Effector memory CD8-positive, alpha-beta T cell (primary cell): ENCODE measurements around the gene MYO3A.

Experiments used
- ATAC-seq: fragments of 150-1000 bp; cut with Tn5 transposase; replicated peaks from 2 replicates; pipeline ENCODE4 v1.10.0; 2021; ENCODE audit warnings: mild to moderate bottlenecking, moderate library complexity
- DNase-seq, 3 experiments: peaks; one replicate each; pipeline ENCODE4 v3.0.0; 2021
- H3K27ac Mint-ChIP-seq, 2 donors: one replicate each; pipeline ENCODE4 v1.8.0; 2022; ENCODE audit warnings: mild to moderate bottlenecking in 2 of 2, mixed read lengths in 2 of 2, moderate library complexity in 2 of 2
- H3K27me3 Mint-ChIP-seq, 2 donors: one replicate each; pipeline ENCODE4 v1.8.0; 2022; ENCODE audit warnings: mixed read lengths in 2 of 2
- H3K36me3 Mint-ChIP-seq: one replicate; pipeline ENCODE4 v1.8.0; 2022; ENCODE audit warnings: mild to moderate bottlenecking, moderate library complexity, mixed read lengths; ENCODE audit not compliant: insufficient read depth
- H3K4me1 Mint-ChIP-seq, 2 donors: one replicate each; pipeline ENCODE4 v1.8.0; 2022; ENCODE audit warnings: low read depth in 2 of 2, mixed read lengths in 2 of 2
- H3K4me3 Mint-ChIP-seq, 2 donors: one replicate each; pipeline ENCODE4 v1.8.0; 2022; ENCODE audit warnings: mild to moderate bottlenecking in 2 of 2, mixed read lengths in 2 of 2, moderate library complexity in 2 of 2
- H3K9me3 Mint-ChIP-seq, 2 donors: one replicate each; pipeline ENCODE4 v1.8.0; 2022; ENCODE audit warnings: mixed read lengths in 2 of 2

Gene MYO3A

DNA sequence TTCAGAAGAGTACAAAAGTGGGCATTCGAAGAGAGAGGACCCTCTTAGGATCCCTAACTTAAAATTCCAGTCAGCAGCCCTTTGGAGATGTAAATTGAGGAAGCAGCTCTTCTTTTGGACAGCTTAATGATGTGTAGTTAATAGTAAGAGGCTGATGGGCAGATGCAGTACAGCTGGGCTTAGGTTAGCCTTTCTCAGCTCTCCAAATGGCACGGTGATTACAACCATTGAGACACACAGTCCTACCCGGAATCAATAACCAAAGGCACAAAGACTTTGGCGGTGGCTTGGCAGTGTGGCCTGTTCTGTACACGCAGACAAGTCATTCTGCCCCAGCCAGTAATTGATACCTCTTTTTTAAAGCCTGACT, 309.3 kb downstream of the MYO3A start:
- Mint-ChIP-seq H3K9me3 (no peaks in the 10 kb centered on the region), H3K4me3 (no peak overlapping the region), H3K27me3 (peaks cover 27 to 54% of the 10 kb centered on the region in 2 donors), H3K4me1 (no peaks in the 10 kb centered on the region), H3K36me3 (no peaks in the 10 kb centered on the region), H3K27ac (no peak overlapping the region)
- DNase-seq (no peak), ATAC-seq (no peak)

DNA sequence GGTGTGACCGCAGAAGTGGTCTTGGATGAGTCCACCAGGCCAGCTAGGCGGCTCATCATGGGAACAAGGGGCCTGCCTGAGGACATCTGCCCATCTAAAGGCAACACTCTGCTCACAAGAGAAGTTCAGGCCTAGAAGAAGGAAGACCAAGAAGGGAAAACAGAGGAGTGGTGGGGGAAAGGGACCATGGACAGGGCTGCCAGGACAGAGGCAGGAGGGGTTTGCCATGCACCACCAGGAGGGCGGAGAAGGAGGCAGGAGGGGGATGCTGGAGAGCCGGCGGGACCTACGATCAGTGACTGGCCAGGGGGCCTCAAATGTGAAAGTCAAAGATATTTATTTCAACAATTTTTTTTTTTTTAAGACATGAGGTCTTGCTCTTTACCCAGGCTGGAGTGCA, 315.7 kb downstream of the MYO3A start:
- DNase-seq: no peak
- Mint-ChIP-seq H3K36me3 (no peaks in the 10 kb centered on the region), H3K9me3 (no peaks in the 10 kb centered on the region), H3K4me1 (no peaks in the 10 kb centered on the region), H3K27ac (no peak overlapping the region), H3K4me3 (no peak overlapping the region), H3K27me3 (peaks cover 15 to 20% of the 10 kb centered on the region in 2 donors)
- no peak for ATAC-seq

DNA sequence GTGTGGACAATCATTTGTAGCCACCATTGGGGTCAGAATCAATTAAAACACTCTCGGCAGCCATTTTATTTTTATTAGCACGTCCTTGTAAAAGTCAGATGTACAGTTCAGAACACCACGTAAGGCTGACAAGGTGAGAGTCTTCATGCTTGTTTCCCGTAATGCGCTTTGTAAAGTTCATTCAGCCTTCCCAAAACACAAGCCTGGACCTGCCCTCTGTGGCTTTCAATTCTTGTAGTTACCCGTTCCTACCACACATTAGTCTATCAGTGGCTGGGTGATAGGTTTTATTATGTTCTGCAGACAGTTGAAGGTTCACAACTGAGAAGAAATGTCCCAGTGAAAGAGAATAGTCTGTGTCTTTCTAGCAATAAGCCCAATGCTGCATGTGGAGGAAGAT, 317.9 kb downstream of the MYO3A start:
- Mint-ChIP-seq H3K27ac (no peak overlapping the region), H3K27me3 (peaks cover 28 to 30% of the 10 kb centered on the region in 2 donors), H3K36me3 (no peaks in the 10 kb centered on the region), H3K4me1 (no peaks in the 10 kb centered on the region), H3K4me3 (no peak overlapping the region), H3K9me3 (no peaks in the 10 kb centered on the region)
- ATAC-seq (no peak), DNase-seq (no peak)

DNA sequence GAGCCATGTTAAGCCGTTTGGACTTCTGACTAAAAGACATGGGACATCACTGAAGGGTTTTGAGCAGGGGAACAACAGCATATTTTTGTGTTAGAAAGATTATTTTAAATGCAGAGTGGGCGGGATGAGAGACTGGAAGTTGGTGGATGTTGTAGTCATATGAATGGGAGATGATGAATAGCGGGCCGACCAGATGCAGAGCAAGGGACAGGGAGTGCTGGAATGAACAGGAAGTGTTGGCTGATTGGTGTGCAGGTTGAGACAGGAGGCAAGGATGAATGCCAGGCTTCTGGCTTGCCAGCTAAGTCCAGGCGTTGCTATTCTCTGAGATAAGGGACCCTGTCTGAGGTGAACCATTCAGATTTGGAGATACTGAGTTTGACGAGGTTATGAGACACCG, 320.6 kb downstream of the MYO3A start:
- H3K9me3 Mint-ChIP-seq: no peaks in the 10 kb centered on the region
- H3K4me3 Mint-ChIP-seq: no peak overlapping the region
- H3K27ac Mint-ChIP-seq: no peak overlapping the region
- H3K27me3 Mint-ChIP-seq: peaks cover 42 to 45% of the 10 kb centered on the region in 2 donors
- H3K36me3 Mint-ChIP-seq: no peaks in the 10 kb centered on the region
- DNase-seq (no peak), ATAC-seq (no peak)
- no peaks in the 10 kb centered on the region for H3K4me1 Mint-ChIP-seq

DNA sequence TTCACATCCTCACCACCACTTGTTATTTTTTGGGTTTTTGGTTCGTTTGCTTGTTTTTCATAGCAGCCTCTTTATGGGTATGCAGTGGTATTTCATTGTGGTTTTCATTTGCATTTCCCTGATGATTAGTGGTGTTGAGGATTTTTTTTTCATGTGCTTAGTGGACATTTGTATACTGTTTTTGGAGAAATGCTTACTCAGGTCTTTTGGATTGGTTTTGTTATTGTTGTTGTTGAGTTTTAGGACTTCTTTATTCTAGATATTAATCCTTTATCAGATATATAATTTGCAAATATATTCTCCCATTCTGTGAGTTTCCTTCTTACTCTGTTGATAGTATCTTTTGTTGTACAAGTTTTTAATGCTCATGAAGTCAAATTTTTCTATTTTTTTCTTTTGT, 325.3 kb downstream of the MYO3A start:
- no peak overlapping the region for H3K4me3 Mint-ChIP-seq
- H3K36me3 Mint-ChIP-seq: no peaks in the 10 kb centered on the region
- H3K9me3 Mint-ChIP-seq: no peaks in the 10 kb centered on the region
- H3K4me1 Mint-ChIP-seq: no peaks in the 10 kb centered on the region
- DNase-seq (no peak), ATAC-seq (no peak)
- H3K27ac Mint-ChIP-seq: no peak overlapping the region
- peaks cover 51 to 53% of the 10 kb centered on the region in 2 donors for H3K27me3 Mint-ChIP-seq
